OCI-LY3 (cell line): ENCODE measurements around the gene PCNX2.

Experiments
- H2AFZ ChIP-seq: fragments of 200-600, 300-600 bp; shearing (Covaris generic); 2 replicates; pipeline ENCODE4 v1.6.0; 2014; ENCODE audit warnings: antibody characterized with exemption, low read depth, low read length
- H3K27ac ChIP-seq: fragments of 200-600, 300-600 bp; sonication (generic); 2 replicates; pipeline ENCODE4 v1.5.1; 2014; ENCODE audit warnings: mild to moderate bottlenecking, low read length, moderate library complexity, mixed read lengths
- H3K27me3 ChIP-seq: fragments of 200-600, 300-600 bp; sonication (generic); 2 replicates; pipeline ENCODE4 v1.6.1; 2014; ENCODE audit warnings: low read depth, low read length, mixed read lengths
- H3K36me3 ChIP-seq: fragments of 200-600, 300-600 bp; sonication (generic); replicated peaks from 2 replicates; pipeline ENCODE3; 2014; ENCODE audit warnings: low read depth, low read length, mixed read lengths
- H3K4me1 ChIP-seq: fragments of 300-600, 200-600 bp; sonication (generic); 2 replicates; pipeline ENCODE4 v1.6.1; 2014; ENCODE audit warnings: low read length, mixed read lengths
- H3K4me2 ChIP-seq: fragments of 200-600, 300-600 bp; sonication (generic); 2 replicates; pipeline ENCODE4 v1.6.1; 2014; ENCODE audit warnings: low read length, mixed read lengths
- H3K4me3 ChIP-seq: fragments of 300-600, 200-600 bp; sonication (generic); 2 replicates; pipeline ENCODE4 v1.5.1; 2014; ENCODE audit warnings: antibody characterized with exemption, mild to moderate bottlenecking, low read length, moderate library complexity
- H3K79me2 ChIP-seq: fragments of 300-600, 200-600 bp; shearing (Covaris generic); 2 replicates; pipeline ENCODE4 v1.6.1; 2014; ENCODE audit warnings: mild to moderate bottlenecking, low read length, mixed read lengths
- H3K9ac ChIP-seq: fragments of 300-600, 200-600 bp; shearing (Covaris generic); 2 replicates; pipeline ENCODE4 v1.6.0; 2014; ENCODE audit warnings: mild to moderate bottlenecking, low read length, moderate library complexity
- H3K9me3 ChIP-seq: fragments of 200-600, 300-600 bp; shearing (Covaris generic); 2 replicates; pipeline ENCODE4 v1.6.1; 2014; ENCODE audit warnings: low read length, mixed read lengths; ENCODE audit not compliant: insufficient read depth
- H4K20me1 ChIP-seq: fragments of 200-600, 300-600 bp; sonication (generic); 2 replicates; pipeline ENCODE4 v1.6.1; 2016; ENCODE audit warnings: low read length, mixed read lengths; ENCODE audit not compliant: insufficient read depth
- CTCF ChIP-seq: fragments of 200-600, 300-600 bp; sonication (generic); IDR thresholded peaks from 2 replicates; pipeline ENCODE4 v1.5.1; 2014; ENCODE audit warnings: antibody characterized with exemption, low read length, low read depth
- EZH2phosphoT487 ChIP-seq: fragments of 200-600 bp; shearing (Covaris generic); IDR thresholded peaks from 2 replicates; pipeline ENCODE4 v1.6.1; 2018; ENCODE audit warnings: antibody characterized with exemption, mixed run types, low read depth

PCNX2 gene

GRCh38 chr1:232938926-232939325 is 356.6 kb downstream of the PCNX2 start:
- peaks cover 5% of the 10 kb centered on the region; the same call in 1 of the 2 replicates for H3K27me3 ChIP-seq
- H3K36me3 ChIP-seq, result no peaks in the 10 kb centered on the region
- no peak overlapping the region for H3K4me3 ChIP-seq
- no peak overlapping the region for H3K27ac ChIP-seq
- peaks cover 5% of the 10 kb centered on the region for H3K4me1 ChIP-seq
- H3K4me2 ChIP-seq, result no peak overlapping the region
- H3K79me2 ChIP-seq, result no peaks in the 10 kb centered on the region
- no peak overlapping the region for H3K9ac ChIP-seq
- H3K9me3 ChIP-seq, result no peaks in the 10 kb centered on the region
- H4K20me1 ChIP-seq, result no peaks in the 10 kb centered on the region
- TF ChIP-seq CTCF, result no peak
- TF ChIP-seq EZH2phosphoT487, result no peak
- H2AFZ ChIP-seq, result no peak overlapping the region

GRCh38 chr1:232937741-232938375 is 357.7 kb downstream of the PCNX2 start:
- no peaks in the 10 kb centered on the region for H3K9me3 ChIP-seq
- H4K20me1 ChIP-seq, result no peaks in the 10 kb centered on the region
- no peaks in the 10 kb centered on the region for H3K4me1 ChIP-seq
- H3K27ac ChIP-seq, result no peak overlapping the region
- H3K27me3 ChIP-seq, result peaks cover 7% of the 10 kb centered on the region; the same call in 1 of the 2 replicates
- no peak overlapping the region for H3K4me3 ChIP-seq
- no peak overlapping the region for H3K4me2 ChIP-seq
- H3K36me3 ChIP-seq, result no peaks in the 10 kb centered on the region
- no peak overlapping the region for H2AFZ ChIP-seq
- no peaks in the 10 kb centered on the region for H3K79me2 ChIP-seq
- TF ChIP-seq CTCF (no peak), EZH2phosphoT487 (no peak)
- no peak overlapping the region for H3K9ac ChIP-seq

- TF ChIP-seq CTCF (no peak), EZH2phosphoT487 (no peak)
Measured at GRCh38 chr1:232936941-232937340, 358.6 kb downstream of the PCNX2 start.

More at GRCh38 chr1:232936941-232937340, 358.6 kb downstream of the PCNX2 start:
- no peaks in the 10 kb centered on the region for H3K4me1 ChIP-seq
- no peaks in the 10 kb centered on the region for H3K36me3 ChIP-seq
- no peaks in the 10 kb centered on the region for H3K79me2 ChIP-seq
- H3K9me3 ChIP-seq, result no peaks in the 10 kb centered on the region
- H3K4me3 ChIP-seq, result no peak overlapping the region
- H2AFZ ChIP-seq, result no peak overlapping the region
- no peak overlapping the region for H3K27ac ChIP-seq
- no peaks in the 10 kb centered on the region for H4K20me1 ChIP-seq
- peaks cover 7% of the 10 kb centered on the region; the same call in 1 of the 2 replicates for H3K27me3 ChIP-seq
- H3K4me2 ChIP-seq, result no peak overlapping the region
- H3K9ac ChIP-seq, result no peak overlapping the region
